Measurements from ENCODE around the gene NLRC3.
A peak's percentile ranks its signal among the peaks of the same experiment; 100 is the strongest.

Gene NLRC3

GRCh38 chr16:3520413-3520812 lies 56.8 kb downstream of the NLRC3 start:
- H3K27me3 ChIP-seq (replicated peaks; ENCODE audit: control insufficient read depth, insufficient read depth, low read length) = no peaks in the 10 kb centered on the region
- DNase-seq (ENCODE audit: low read depth) = peak; percentile 78
- H3K4me3 ChIP-seq (ENCODE audit: low read length) = no peak overlapping the region
- peaks cover 77% of the 10 kb centered on the region for H3K36me3 ChIP-seq (ENCODE audit: control insufficient read depth, insufficient read depth, low read length, severe bottlenecking)
- peaks cover 6% of the 10 kb centered on the region for H3K4me1 ChIP-seq (ENCODE audit: control insufficient read depth, insufficient read depth, low read length)
- no peak overlapping the region for H3K9ac ChIP-seq (ENCODE audit: low read length)
- H3K9me3 ChIP-seq (ENCODE audit: control insufficient read depth, low read length) = no peaks in the 10 kb centered on the region

DNA sequence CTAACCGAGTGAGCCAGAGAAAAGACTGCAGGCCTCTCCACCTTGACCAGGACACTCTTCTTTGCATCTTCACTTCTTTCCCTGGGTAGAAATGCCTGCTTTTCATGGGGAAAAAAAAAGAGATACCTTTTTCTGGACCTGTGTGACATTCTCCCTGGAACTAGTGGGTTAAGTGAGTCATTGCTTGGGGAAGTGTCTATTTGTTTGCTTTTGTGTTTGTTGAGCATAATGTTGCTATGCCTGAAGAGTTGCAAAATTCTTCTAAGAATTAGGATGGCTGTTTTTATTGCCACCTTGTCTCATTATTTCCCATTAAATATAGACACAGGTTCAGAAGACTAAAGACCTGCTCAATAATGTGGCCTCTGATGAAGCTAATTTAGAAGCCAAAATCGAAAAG lies 57.6 kb downstream of the NLRC3 start:
- Histone ChIP-seq H3K4me1 (ENCODE audit: control insufficient read depth, insufficient read depth, low read length) (peaks cover 6% of the 10 kb centered on the region), H3K9ac (ENCODE audit: low read length) (no peak overlapping the region), H3K9me3 (ENCODE audit: control insufficient read depth, low read length) (no peaks in the 10 kb centered on the region), H3K27me3 (replicated peaks; ENCODE audit: control insufficient read depth, insufficient read depth, low read length) (no peaks in the 10 kb centered on the region), H3K4me3 (ENCODE audit: low read length) (no peak overlapping the region), H3K36me3 (ENCODE audit: control insufficient read depth, insufficient read depth, low read length, severe bottlenecking) (peaks cover 78% of the 10 kb centered on the region)
- DNase-seq (ENCODE audit: low read depth) = no peak

DNA sequence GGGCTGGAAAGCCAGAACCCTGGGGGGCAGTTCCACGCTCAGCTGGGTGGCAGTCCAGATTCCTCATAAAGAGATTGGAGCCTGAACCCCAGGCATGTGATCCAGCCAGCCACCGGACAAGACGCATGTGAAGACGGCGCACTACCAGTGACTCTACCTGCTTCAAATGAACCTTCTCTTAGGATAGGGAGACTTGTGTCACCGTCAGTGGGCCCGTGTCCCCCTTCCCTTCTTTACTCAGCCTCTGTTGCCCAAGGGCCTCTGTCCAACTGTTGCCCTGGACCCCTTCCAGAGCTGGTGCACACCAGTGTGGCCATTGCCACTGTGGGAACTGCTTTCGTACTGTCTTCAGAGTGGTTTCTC lies 58.2 kb downstream of the NLRC3 start:
- H3K36me3 ChIP-seq (ENCODE audit: control insufficient read depth, insufficient read depth, low read length, severe bottlenecking) = peaks cover 79% of the 10 kb centered on the region
- H3K4me3 ChIP-seq (ENCODE audit: low read length) = no peak overlapping the region
- H3K9me3 ChIP-seq (ENCODE audit: control insufficient read depth, low read length) = no peaks in the 10 kb centered on the region
- H3K4me1 ChIP-seq (ENCODE audit: control insufficient read depth, insufficient read depth, low read length) = peaks cover 6% of the 10 kb centered on the region
- no peak for DNase-seq (ENCODE audit: low read depth)
- no peaks in the 10 kb centered on the region for H3K27me3 ChIP-seq (replicated peaks; ENCODE audit: control insufficient read depth, insufficient read depth, low read length)
- H3K9ac ChIP-seq (ENCODE audit: low read length) = no peak overlapping the region

- no peak overlapping the region for H3K4me3 ChIP-seq (ENCODE audit: low read length)
- H3K9me3 ChIP-seq (ENCODE audit: control insufficient read depth, low read length) = no peaks in the 10 kb centered on the region
- H3K36me3 ChIP-seq (ENCODE audit: control insufficient read depth, insufficient read depth, low read length, severe bottlenecking) = peaks cover 79% of the 10 kb centered on the region
- H3K9ac ChIP-seq (ENCODE audit: low read length) = no peak overlapping the region
- peak; percentile 44 for DNase-seq (ENCODE audit: low read depth)
- H3K4me1 ChIP-seq (ENCODE audit: control insufficient read depth, insufficient read depth, low read length) = peaks cover 6% of the 10 kb centered on the region
- no peaks in the 10 kb centered on the region for H3K27me3 ChIP-seq (replicated peaks; ENCODE audit: control insufficient read depth, insufficient read depth, low read length)
Measured at GRCh38 chr16:3518292-3518985, 58.8 kb downstream of the NLRC3 start.

DNA sequence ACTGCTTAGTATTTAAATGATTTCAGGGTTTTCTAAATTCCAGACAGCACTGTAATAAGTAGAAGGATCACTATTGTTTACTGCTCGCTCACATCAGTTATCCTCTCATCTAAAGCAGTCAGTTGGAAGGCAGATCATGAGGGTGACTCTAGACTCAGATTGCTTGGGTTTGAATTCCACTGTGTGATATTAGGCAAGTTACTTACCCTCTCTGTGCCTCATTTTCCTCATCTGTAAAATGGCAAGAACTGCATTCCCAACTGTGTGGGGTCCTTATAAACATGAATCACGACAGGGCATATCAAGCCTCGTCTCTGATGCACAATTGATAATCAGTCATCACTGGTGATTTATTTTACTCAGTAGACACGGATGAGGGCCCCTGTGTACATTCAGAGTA lies 61.3 kb downstream of the NLRC3 start:
- Histone ChIP-seq H3K9ac (ENCODE audit: low read length) (no peak overlapping the region), H3K36me3 (ENCODE audit: control insufficient read depth, insufficient read depth, low read length, severe bottlenecking) (peaks cover 90% of the 10 kb centered on the region), H3K4me1 (ENCODE audit: control insufficient read depth, insufficient read depth, low read length) (no peaks in the 10 kb centered on the region), H3K27me3 (replicated peaks; ENCODE audit: control insufficient read depth, insufficient read depth, low read length) (no peaks in the 10 kb centered on the region), H3K4me3 (ENCODE audit: low read length) (no peak overlapping the region), H3K9me3 (ENCODE audit: control insufficient read depth, low read length) (no peaks in the 10 kb centered on the region)
- no peak for DNase-seq (ENCODE audit: low read depth)

DNA sequence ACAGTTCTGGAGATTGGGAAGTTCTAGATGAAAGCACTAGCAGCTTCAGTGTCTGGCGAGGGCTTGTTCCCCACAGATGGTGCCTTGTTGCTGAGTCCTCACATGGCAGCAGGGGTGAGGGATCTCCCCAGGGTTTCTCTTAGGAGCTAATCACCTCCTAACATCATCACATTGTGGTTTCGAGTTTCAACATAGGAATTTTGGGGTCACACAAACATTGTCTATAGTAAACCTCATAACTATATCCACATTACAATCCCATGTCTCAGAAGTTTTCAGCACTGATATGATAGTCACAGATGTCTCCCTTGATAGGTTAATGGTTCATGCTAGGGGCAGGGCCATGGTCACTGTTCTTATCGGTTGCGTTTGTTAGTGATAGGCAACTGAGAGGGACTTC lies 62.6 kb downstream of the NLRC3 start:
- H3K9me3 ChIP-seq (ENCODE audit: control insufficient read depth, low read length) = no peaks in the 10 kb centered on the region
- H3K27me3 ChIP-seq (replicated peaks; ENCODE audit: control insufficient read depth, insufficient read depth, low read length) = no peaks in the 10 kb centered on the region
- no peak overlapping the region for H3K4me3 ChIP-seq (ENCODE audit: low read length)
- H3K4me1 ChIP-seq (ENCODE audit: control insufficient read depth, insufficient read depth, low read length) = no peaks in the 10 kb centered on the region
- DNase-seq (ENCODE audit: low read depth) = no peak
- H3K36me3 ChIP-seq (ENCODE audit: control insufficient read depth, insufficient read depth, low read length, severe bottlenecking) = peaks cover 86% of the 10 kb centered on the region
- H3K9ac ChIP-seq (ENCODE audit: low read length) = no peak overlapping the region

DNA sequence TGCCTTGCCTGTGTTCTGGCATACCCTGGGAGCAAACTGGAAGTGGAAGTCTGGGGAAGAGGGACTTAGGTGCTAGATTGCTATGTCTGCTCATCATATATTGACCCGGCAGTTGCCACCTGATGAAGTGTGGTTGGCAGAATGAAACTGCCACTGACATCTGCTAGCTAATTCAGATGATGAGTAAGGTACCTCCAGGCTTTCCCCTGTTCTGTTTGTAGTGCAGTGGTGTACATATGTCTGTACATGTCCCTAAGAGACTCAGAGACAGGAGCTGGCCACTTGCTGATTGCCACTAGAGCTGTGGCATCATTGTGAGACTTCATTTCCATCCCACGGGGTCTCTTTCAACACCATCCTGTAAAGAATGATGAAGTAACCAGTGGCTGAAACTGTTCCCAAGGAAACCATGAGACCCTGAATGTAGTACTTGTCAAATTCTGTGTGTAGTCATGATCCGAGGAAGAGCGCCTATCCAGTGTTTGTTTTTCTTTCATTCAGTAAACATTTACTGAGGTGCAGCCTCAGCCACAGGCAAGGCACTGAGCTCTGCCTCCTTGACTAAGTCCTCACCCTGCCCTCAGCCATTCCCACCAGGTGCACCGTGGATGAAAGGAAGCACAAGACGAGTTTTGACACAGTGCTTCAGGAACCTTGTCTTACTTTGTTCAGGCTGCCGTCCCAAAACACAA lies 63.2 kb downstream of the NLRC3 start:
- Histone ChIP-seq H3K9ac (ENCODE audit: low read length) (no peak overlapping the region), H3K4me1 (ENCODE audit: control insufficient read depth, insufficient read depth, low read length) (no peaks in the 10 kb centered on the region), H3K4me3 (ENCODE audit: low read length) (no peak overlapping the region), H3K36me3 (ENCODE audit: control insufficient read depth, insufficient read depth, low read length, severe bottlenecking) (peaks cover 86% of the 10 kb centered on the region), H3K9me3 (ENCODE audit: control insufficient read depth, low read length) (no peaks in the 10 kb centered on the region), H3K27me3 (replicated peaks; ENCODE audit: control insufficient read depth, insufficient read depth, low read length) (no peaks in the 10 kb centered on the region)
- DNase-seq (ENCODE audit: low read depth) = no peak

DNA sequence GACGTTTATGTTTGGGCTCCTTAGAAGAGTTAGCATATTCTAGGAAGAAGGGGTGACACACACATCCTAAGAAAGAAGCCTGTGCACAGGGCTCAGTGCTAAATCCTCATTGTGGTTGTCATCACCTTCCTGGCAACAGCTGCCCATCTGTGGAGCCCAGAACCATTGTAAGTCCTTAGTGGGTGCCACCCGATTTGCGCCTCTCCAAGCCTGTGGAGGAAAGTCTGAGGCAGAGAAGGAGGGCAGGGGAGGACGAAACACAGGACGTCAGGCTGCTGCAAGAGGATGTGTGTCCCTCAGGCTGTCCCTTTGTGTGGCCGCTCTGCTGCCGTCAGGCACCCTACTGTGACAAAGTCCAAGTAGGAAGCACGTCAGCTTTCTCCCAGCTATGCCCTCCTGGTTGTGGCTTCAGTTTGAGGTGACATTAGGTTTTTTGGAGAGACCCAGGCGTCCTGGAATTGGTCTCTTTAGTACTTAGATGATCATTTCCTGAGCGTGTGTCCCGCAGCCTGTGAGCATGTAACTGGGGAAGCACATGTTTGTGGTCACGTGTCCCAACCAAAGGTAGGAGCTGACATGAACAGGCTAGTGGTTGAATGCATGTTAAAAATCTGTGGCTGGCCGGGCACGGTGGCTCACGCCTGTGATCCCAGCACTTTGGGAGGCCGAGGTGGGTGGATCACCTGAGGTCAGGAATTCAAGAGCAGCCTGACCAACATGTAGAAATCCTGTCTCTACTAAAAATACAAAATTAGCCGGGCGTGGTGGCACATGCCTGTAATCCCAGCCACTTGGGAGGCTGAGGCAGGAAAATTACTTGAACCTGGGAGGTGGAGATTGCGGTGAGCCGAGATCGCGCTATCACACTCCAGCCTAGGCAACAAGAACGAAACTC lies 65.7 kb downstream of the NLRC3 start:
- no peaks in the 10 kb centered on the region for H3K9me3 ChIP-seq (ENCODE audit: control insufficient read depth, low read length)
- H3K36me3 ChIP-seq (ENCODE audit: control insufficient read depth, insufficient read depth, low read length, severe bottlenecking) = peaks cover 81% of the 10 kb centered on the region
- no peak overlapping the region for H3K9ac ChIP-seq (ENCODE audit: low read length)
- no peaks in the 10 kb centered on the region for H3K4me1 ChIP-seq (ENCODE audit: control insufficient read depth, insufficient read depth, low read length)
- no peak overlapping the region for H3K4me3 ChIP-seq (ENCODE audit: low read length)
- no peak for DNase-seq (ENCODE audit: low read depth)
- no peaks in the 10 kb centered on the region for H3K27me3 ChIP-seq (replicated peaks; ENCODE audit: control insufficient read depth, insufficient read depth, low read length)

GRCh38 chr16:3510416-3510815 lies 66.8 kb downstream of the NLRC3 start:
- Histone ChIP-seq H3K4me3 (ENCODE audit: low read length) (no peak overlapping the region), H3K27me3 (replicated peaks; ENCODE audit: control insufficient read depth, insufficient read depth, low read length) (no peaks in the 10 kb centered on the region), H3K36me3 (ENCODE audit: control insufficient read depth, insufficient read depth, low read length, severe bottlenecking) (peaks cover 82% of the 10 kb centered on the region), H3K9me3 (ENCODE audit: control insufficient read depth, low read length) (no peaks in the 10 kb centered on the region), H3K9ac (ENCODE audit: low read length) (no peak overlapping the region), H3K4me1 (ENCODE audit: control insufficient read depth, insufficient read depth, low read length) (no peaks in the 10 kb centered on the region)
- DNase-seq (ENCODE audit: low read depth) = no peak

DNA sequence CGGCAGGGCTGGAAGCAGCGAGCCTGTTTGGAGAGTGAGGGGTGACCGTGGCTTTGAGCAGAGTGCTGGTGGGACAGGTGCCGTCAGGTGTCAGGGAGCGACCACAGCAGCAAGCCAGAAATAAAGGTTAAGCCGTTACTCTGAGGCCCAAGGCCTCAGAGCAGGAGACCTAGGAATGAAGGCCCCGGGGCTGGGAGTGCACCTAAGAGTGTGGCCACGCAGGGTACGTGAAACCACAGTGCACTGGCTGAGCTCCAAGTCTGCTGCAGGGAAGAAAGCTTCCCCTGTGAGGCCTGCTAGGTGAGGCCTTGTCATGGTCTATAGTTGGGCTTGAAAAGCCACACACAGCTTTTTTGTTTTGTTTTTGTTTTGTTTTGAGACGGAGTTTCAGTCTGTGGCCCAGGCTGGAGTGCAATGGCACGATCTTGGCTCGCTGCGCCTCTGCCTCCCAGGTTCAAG lies 67.7 kb downstream of the NLRC3 start:
- no peak overlapping the region for H3K9ac ChIP-seq (ENCODE audit: low read length)
- H3K4me1 ChIP-seq (ENCODE audit: control insufficient read depth, insufficient read depth, low read length) = no peaks in the 10 kb centered on the region
- H3K4me3 ChIP-seq (ENCODE audit: low read length) = no peak overlapping the region
- no peaks in the 10 kb centered on the region for H3K27me3 ChIP-seq (replicated peaks; ENCODE audit: control insufficient read depth, insufficient read depth, low read length)
- H3K36me3 ChIP-seq (ENCODE audit: control insufficient read depth, insufficient read depth, low read length, severe bottlenecking) = peaks cover 77% of the 10 kb centered on the region
- H3K9me3 ChIP-seq (ENCODE audit: control insufficient read depth, low read length) = no peaks in the 10 kb centered on the region
- DNase-seq (ENCODE audit: low read depth) = no peak

GRCh38 chr16:3508736-3509135 lies 68.5 kb downstream of the NLRC3 start:
- no peak for DNase-seq (ENCODE audit: low read depth)
- Histone ChIP-seq H3K9ac (ENCODE audit: low read length) (no peak overlapping the region), H3K9me3 (ENCODE audit: control insufficient read depth, low read length) (no peaks in the 10 kb centered on the region), H3K36me3 (ENCODE audit: control insufficient read depth, insufficient read depth, low read length, severe bottlenecking) (peaks cover 72% of the 10 kb centered on the region), H3K27me3 (replicated peaks; ENCODE audit: control insufficient read depth, insufficient read depth, low read length) (no peaks in the 10 kb centered on the region), H3K4me3 (ENCODE audit: low read length) (no peak overlapping the region), H3K4me1 (ENCODE audit: control insufficient read depth, insufficient read depth, low read length) (no peaks in the 10 kb centered on the region)

All from adipocyte (in vitro differentiated cells).